Astrocyte of the spinal cord (primary cell): ENCODE results near the gene KRTAP10-2.
"Not testable (repeated sequence)": the region's sequence is repeated elsewhere in the genome, so short reads cannot be mapped to it uniquely, and the experiment has no call there.

Source experiments
- DNase-seq: peaks from one replicate; pipeline ENCODE4 v3.0.0; 2011; ENCODE audit warnings: low read depth, low spot score
- H3K4me3 ChIP-seq: 2 replicates; pipeline ENCODE4 v1.5.1; 2011; ENCODE audit warnings: low read depth, mild to moderate bottlenecking, low read length, moderate library complexity
- in situ Hi-C: cut with HindIII; loops from 2 replicates; pipeline ENCODE4 v1.10.0; 2017; ENCODE audit warnings: low sequenced_read_pairs
- TF ChIP-seq, protein P1 (sequence below): IDR thresholded peaks from 2 replicates; pipeline ENCODE4 v1.5.1; 2012; ENCODE audit warnings: low read depth, mild to moderate bottlenecking, low read length, inconsistent platforms

Gene KRTAP10-2

DNA sequence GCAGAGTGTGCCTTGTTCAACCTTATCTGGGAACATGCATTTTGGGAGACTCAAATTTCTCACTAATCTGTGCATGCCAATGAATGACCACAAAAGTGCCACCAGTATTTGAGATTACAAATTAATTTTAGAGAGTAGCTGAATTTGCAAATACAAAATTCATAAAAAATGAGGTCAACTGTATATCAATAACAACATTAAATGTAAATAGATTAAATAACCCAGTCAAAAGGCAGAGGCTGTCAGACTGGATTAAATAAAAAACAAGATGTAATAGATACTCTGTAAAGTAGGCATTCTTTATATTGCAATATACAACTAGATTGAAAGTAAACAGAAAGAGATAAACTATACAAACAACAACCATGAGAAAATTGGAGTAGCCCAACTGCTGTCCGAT is 12.8 kb upstream of the KRTAP10-2 start:
- DNase-seq, result no peak
- in situ Hi-C loops, result no loop called here
- no peak overlapping the region for H3K4me3 ChIP-seq
- TF ChIP-seq, protein P1, sequence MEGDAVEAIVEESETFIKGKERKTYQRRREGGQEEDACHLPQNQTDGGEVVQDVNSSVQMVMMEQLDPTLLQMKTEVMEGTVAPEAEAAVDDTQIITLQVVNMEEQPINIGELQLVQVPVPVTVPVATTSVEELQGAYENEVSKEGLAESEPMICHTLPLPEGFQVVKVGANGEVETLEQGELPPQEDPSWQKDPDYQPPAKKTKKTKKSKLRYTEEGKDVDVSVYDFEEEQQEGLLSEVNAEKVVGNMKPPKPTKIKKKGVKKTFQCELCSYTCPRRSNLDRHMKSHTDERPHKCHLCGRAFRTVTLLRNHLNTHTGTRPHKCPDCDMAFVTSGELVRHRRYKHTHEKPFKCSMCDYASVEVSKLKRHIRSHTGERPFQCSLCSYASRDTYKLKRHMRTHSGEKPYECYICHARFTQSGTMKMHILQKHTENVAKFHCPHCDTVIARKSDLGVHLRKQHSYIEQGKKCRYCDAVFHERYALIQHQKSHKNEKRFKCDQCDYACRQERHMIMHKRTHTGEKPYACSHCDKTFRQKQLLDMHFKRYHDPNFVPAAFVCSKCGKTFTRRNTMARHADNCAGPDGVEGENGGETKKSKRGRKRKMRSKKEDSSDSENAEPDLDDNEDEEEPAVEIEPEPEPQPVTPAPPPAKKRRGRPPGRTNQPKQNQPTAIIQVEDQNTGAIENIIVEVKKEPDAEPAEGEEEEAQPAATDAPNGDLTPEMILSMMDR, result no peak

DNA sequence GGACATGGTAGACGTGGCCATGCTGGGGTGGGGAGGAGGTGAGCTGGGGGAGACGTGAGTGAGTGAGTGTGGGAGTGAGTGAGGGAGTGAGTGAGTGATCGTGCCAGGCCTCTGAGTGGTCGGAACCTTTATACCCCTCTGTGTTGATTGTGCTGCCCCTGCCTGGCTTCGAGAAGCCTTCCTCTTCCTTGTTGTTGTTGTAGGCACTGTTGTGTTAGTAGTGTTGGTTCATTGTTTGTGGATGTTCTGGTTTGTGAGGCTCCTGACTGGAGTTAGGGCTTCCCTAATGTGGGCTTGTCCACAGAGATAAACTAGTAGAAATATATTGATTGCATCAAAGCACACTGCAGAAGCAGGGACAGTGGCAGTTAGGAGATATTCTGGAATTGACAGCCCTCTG is 7.4 kb upstream of the KRTAP10-2 start, which contains the start of gene KRTAP10-3:
TSS of gene KRTAP10-3 (minus strand) at position 101 of the 400 bp plus-strand sequence. CDS start at position 21, 80 bp downstream.
- no peak within 1 kb of the TSS for H3K4me3 ChIP-seq
- TF ChIP-seq, protein P1, result no peak
- DNase-seq, result no peak
- in situ Hi-C loops, result no loop called here

DNA sequence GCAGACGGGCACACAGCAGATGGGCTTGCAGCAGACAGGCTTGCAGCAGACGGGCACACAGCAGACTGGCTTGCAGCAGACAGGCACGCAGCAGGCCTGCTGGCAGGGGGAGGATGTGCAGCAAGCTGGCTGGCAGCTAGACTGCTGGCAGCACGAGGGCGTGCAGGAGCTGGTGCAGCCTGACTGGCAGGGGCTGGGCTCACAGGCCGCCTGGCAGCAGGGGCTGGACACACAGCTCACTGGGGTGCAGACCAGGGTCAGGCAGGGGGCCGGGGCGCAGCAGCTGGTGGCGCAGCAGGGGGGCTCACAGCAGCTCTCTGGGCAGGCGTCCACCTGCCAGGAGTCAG is 7.0 kb upstream of the KRTAP10-2 start:
- H3K4me3 ChIP-seq, DNase-seq, in situ Hi-C loops: not testable (repeated sequence)

DNA sequence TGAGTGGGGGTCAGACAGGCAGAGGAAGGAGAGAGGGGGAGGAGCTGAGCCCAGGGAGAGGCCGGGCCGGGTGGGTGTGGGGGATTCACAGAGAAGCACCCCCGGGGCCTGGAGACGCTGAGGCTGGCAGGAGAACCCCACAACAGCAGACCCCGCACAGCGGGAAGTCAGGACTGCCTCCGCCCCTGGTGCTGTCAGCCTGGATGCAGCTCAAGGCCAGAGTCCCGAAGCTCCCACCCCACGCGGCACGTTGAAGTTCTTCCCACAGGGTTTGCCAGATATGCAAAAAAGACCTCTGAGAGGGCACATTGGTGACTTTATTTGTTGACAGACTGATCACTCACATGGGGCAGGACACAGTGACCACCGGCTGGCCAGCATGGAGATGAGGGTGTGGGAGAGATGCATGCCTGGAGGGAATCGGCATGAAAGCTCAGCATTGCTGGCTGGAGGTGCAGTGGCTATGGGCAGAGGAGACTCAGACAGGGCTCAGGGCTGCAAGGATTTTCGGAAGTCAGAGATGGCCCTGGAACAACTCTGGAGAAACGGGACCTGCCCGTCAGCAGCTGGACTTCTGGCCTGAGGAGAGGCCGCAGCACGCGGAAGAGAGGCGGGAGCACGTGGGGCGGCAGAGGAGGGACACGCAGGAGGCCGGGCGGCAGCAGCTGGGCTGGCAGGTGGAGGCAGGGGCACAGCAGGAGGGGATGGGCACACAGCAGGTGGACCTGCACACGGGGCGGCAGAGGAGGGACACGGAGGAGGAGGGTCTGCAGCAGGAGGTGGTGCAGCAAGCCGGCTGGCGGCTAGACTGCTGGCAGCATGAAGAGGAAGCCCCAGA is 6.4 kb upstream of the KRTAP10-2 start:
- DNase-seq, result no peak
- H3K4me3 ChIP-seq, result no peak overlapping the region
- in situ Hi-C loops, result no loop called here
- TF ChIP-seq, protein P1, result no peak

DNA sequence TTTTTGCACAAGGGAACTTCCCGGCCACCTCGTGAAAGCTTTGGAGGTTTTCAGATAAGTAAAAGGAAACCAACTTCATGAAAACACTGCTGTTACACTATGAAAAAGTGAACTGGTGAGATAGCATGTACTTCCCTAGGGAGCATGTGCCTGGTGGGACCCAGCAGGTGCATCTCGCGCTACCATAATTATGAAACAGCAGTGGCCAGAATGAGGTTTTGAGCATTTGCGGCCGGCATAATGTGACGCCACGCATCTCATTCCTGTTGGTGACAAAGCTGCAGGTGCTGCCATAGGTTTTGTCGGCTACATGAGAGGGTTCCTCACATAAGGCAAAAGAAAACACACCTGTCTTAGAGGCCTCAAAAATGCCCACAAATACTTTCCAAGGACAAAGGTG is 5.6 kb upstream of the KRTAP10-2 start:
- TF ChIP-seq, protein P1, result no peak
- in situ Hi-C loops, result no loop called here
- no peak overlapping the region for H3K4me3 ChIP-seq
- DNase-seq, result no peak

DNA sequence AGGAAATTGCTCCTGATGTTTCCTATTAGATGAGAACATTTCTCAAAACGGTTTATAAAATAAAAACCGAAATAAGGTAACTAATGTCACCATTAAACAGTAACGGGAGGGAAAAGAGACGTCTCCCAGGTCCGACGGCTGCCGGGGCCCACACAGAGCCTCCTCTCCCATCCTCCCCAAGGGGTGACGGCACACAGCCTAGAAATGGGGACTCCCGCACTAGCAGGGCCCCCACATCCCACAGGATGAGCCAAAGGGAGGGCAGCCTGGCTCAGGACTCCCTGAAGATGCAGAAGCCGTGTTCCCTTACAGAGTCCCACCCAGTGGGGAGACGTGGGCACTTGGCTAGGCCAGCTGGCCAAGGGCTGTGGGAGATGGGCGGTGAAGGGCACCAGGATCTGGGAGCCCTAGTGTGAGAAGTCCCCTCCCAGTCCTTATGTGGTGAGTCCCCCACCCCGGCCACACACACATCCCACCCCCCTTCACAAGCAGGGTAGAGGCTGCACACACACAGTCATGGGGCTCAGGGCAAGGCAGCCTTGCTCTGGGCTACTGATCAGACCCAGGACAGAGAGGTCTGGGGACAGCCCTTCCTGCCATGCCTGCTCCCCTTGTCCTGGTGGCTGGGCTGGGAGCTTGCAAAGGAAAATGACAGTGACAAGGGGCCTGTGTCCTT is 4.0 kb upstream of the KRTAP10-2 start:
- no peak overlapping the region for H3K4me3 ChIP-seq
- in situ Hi-C loops, result no loop called here
- TF ChIP-seq, protein P1, result no peak
- no peak for DNase-seq

DNA sequence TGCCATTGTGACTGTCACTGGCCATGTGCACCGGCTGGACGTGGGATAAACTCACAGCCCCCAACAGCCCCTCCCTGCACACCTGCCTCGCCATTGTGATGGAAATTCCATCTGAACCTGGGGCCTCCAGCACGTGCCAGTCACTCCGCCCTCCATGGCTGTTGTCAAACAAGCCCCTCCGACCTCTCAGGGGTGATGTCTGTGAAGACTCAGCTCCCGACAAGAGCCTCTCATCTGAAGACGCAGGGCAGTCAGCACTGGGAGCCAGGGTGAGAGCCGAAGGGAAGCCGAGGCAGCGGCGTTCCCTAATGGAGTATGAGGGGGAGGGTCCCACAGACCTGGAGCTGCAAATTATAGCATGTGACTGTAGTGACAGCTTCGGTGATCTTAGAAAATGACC is 1.4 kb upstream of the KRTAP10-2 start:
- DNase-seq, result no peak
- TF ChIP-seq, protein P1, result no peak
- in situ Hi-C loops, result no loop called here
- no peak overlapping the region for H3K4me3 ChIP-seq
